IgD-negative memory B cell (primary cell): Measurements from ENCODE around the gene WEE1. TPM values are rescaled to one million over a fixed set of nuclear protein-coding genes. Genes with fewer than 3 reads are reported as not detected.
A peak's percentile ranks its signal among the peaks of the same experiment; 100 is the strongest.
"Not testable (repeated sequence)": the region's sequence is repeated elsewhere in the genome, so short reads cannot be mapped to it uniquely, and the experiment has no call there.

Experiments used
- H3K27ac Mint-ChIP-seq, 3 donors: one replicate each; pipeline ENCODE4 v1.8.0; 2020 to 2022; ENCODE audit warnings: mild to moderate bottlenecking in 3 of 3, mixed read lengths in 3 of 3, moderate library complexity in 1 of 3
- H3K27me3 Mint-ChIP-seq: one replicate; pipeline ENCODE4 v1.8.0; 2021; ENCODE audit warnings: mixed read lengths
- H3K36me3 Mint-ChIP-seq: one replicate; pipeline ENCODE4 v1.8.0; 2020; ENCODE audit warnings: mild to moderate bottlenecking, mixed read lengths
- H3K4me1 Mint-ChIP-seq, 3 donors: one replicate each; pipeline ENCODE4 v1.8.0; 2020 to 2022; ENCODE audit warnings: mixed read lengths in 3 of 3, mild to moderate bottlenecking in 1 of 3
- H3K4me3 Mint-ChIP-seq, 4 donors: one replicate each; pipeline ENCODE4 v1.8.0; 2020 to 2022; ENCODE audit warnings: mild to moderate bottlenecking in 4 of 4, mixed read lengths in 4 of 4, moderate library complexity in 3 of 4
- H3K9me3 Mint-ChIP-seq, 3 donors: one replicate each; pipeline ENCODE4 v1.8.0; 2020 to 2021; ENCODE audit warnings: mixed read lengths in 3 of 3, mild to moderate bottlenecking in 1 of 3
- polyA plus RNA-seq: library from polyadenylated mRNA; unstranded; fragments of 300-500 nt; fragmentation: Illumina TruSeq; gene quantifications from one replicate; pipeline ENCODE4 v1.2.3, GENCODE V29; 2021

WEE1 gene
- 47.8 TPM for polyA plus RNA-seq

DNA sequence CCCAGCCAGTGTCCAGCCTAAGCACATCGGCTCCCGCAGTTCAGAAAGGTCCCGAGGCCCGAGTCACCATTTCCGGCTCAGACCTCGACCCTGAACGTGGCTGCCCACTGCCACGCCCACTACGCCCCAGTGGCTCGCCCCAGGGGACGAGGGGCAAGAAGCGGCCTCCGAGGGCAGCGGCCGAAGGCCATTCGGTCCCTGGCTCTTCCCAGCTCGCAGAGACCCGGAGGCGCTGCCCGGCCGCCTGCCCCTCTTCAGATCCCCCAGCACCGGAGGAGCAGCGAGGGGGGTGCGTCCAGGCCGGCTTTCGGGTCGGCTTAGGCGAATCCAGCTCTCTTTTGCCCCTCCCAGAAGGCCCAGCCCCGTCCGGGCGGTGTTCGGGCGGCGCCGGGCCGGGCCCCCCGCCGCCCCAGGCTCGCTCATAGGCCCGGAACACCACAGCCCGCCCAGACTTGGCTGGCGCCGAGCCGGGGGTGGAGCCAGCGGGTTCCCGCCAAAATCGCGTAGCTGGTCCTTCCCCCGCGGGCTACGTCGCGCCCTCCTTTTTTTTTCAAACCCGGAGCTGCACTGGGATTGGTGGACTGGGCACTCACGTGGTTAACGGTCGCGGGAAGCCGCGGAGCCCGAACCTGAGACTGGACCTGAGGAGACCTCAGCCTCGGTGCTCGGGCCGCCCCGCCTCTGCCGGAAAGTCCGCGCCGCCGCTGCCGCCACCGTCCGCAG is at the start of gene WEE1:
TSS of gene WEE1 (plus strand) at position 619 of the 723 bp plus-strand sequence. CDS start 264 bp downstream, outside the sequence.
- Mint-ChIP-seq H3K4me3 (peak within 1 kb of the TSS; percentile 90 to 98 (median 94)), H3K36me3 (peaks cover 4% of the 10 kb centered on the region), H3K27ac (peak within 1 kb of the TSS; percentile 91 to 96 (median 94)), H3K4me1 (peaks cover 36 to 41% (median 38%) of the 10 kb centered on the region in 3 donors), H3K9me3 (no peaks in the 10 kb centered on the region), H3K27me3 (peaks cover 1% of the 10 kb centered on the region)

DNA sequence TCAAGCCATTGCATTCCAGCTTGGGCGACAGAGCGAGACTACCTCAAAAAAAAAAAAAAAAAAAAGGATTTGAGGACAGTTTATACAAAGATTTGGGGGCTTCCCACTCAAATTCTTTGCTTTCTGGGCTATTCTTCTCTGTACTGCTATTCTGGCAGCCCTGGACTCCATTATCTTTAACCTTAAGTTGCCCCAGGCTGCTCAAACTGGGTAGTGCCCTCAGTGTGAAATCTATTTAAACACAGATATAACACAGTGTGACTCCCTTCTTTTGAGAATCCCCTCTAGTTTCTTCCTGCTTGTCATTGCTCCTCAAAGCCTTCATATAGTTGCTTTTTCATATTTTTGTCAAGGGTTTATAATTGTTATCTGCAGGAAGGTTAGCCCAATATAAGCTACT is 49.5 kb upstream of the WEE1 start:
- H3K27me3 Mint-ChIP-seq, result no peaks in the 10 kb centered on the region
- H3K9me3 Mint-ChIP-seq, result no peaks in the 10 kb centered on the region
- H3K4me1 Mint-ChIP-seq, result peaks cover 0 to 2% (median 0%) of the 10 kb centered on the region in 3 donors
- peak overlapping the region in 1 of 3 donors; percentile 53 for H3K27ac Mint-ChIP-seq
- peaks cover 12% of the 10 kb centered on the region for H3K36me3 Mint-ChIP-seq
- H3K4me3 Mint-ChIP-seq, result no peak overlapping the region

DNA sequence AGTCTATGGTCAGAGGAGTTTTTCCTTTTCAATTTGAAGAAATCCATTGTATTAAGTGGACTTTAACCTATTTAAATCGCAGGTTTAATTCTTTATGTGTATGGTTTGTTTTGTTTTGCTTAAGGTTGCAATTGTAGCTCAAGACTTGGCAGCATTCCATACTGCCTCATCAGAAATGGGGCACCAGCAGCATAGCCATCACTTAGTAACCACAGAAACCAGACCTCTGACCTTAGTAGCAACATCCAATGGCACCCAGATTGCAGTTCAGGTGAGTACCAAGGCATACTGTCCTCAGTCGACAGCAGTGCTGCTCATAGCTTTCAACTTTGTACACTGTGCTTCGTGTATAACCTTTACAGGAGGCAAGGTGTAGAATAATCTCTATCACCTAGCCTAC is 48.4 kb upstream of the WEE1 start:
- peaks cover 0 to 2% (median 0%) of the 10 kb centered on the region in 3 donors for H3K4me1 Mint-ChIP-seq
- H3K27ac Mint-ChIP-seq, result no peak overlapping the region
- H3K9me3 Mint-ChIP-seq, result no peaks in the 10 kb centered on the region
- H3K4me3 Mint-ChIP-seq, result no peak overlapping the region
- H3K36me3 Mint-ChIP-seq, result peaks cover 12% of the 10 kb centered on the region
- H3K27me3 Mint-ChIP-seq, result no peaks in the 10 kb centered on the region

DNA sequence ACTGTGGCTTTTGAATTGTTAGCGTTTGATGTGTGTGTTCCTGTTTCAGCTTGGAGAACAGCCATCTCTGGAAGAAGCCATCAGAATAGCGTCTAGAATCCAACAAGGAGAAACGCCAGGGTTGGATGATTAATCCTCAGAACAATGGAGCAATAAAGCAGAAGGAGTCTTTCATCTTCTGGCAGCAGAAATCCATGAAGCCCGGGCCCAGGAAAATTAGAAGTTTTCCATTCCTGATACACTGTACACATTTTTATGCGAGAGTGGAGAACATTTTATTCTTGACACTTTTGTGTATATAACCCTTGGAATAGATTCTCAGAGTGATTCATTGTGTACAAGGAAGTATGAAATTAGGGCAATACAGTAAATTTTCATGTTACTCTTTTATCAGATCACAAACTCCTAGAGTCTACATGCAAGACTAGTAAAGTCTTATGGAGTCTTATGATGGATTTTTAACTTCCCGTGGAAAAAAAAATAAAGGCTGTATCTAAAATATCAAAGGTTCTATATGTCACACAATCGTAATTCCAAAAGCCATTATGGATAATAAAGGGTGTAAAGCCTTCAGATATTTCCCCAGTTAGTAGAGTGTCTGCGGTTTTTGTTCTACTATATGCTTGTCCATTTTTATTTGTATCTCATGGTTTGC is 45.9 kb upstream of the WEE1 start:
- peaks cover 10% of the 10 kb centered on the region for H3K36me3 Mint-ChIP-seq
- no peak overlapping the region for H3K4me3 Mint-ChIP-seq

GRCh38 chr11:9528136-9528501 is 45.4 kb upstream of the WEE1 start:
- Mint-ChIP-seq H3K9me3 (no peaks in the 10 kb centered on the region), H3K4me1 (peaks cover 0 to 2% (median 0%) of the 10 kb centered on the region in 3 donors), H3K27me3 (no peaks in the 10 kb centered on the region), H3K36me3 (peaks cover 10% of the 10 kb centered on the region), H3K4me3 (no peak overlapping the region), H3K27ac (no peak overlapping the region)

More for the DNA sequence above, 45.9 kb upstream of the WEE1 start:
- Mint-ChIP-seq H3K9me3 (no peaks in the 10 kb centered on the region), H3K27me3 (no peaks in the 10 kb centered on the region), H3K27ac (no peak overlapping the region), H3K4me1 (peaks cover 0 to 2% (median 0%) of the 10 kb centered on the region in 3 donors)

DNA sequence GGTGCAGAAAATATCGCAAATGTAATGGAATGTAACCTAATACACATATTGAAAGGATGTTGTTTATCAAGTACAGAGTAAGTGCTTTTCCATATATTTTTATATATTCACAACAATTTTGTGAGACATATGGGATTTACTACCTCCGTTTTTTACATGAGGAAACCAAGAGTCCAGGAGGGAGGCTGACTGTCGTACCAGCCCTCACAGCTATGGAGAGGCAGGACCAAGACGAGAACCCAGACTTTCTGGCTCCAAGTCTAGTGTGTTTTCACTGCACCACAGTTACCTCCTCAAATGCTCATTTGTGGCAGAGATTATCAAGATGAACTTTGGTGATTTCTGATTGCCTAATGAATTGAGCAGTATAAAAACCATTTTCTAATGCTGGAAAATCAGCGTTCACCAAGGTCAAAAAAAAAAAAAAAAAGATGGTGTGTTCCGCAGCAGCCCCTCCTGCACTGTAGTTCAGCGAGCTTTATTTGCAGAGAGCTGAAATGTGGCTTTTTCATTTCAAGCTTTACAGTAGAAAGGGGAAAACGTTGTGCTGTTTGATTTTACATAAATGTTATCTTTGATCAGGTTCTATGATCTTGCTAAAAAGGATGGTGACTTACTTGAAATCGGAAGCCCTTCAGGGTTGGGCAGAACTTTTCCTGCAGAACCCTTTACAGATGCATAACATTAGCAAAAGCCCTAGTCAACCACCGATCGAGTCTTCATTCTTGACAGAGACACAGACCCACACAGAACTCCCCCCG is 44.7 kb upstream of the WEE1 start:
- H3K27me3 Mint-ChIP-seq, result no peaks in the 10 kb centered on the region
- peaks cover 0 to 2% (median 0%) of the 10 kb centered on the region in 3 donors for H3K4me1 Mint-ChIP-seq
- no peaks in the 10 kb centered on the region for H3K9me3 Mint-ChIP-seq
- peaks cover 10% of the 10 kb centered on the region for H3K36me3 Mint-ChIP-seq
- H3K4me3 Mint-ChIP-seq, result no peak overlapping the region
- H3K27ac Mint-ChIP-seq, result no peak overlapping the region

GRCh38 chr11:9529334-9529650 is 44.2 kb upstream of the WEE1 start:
- Mint-ChIP-seq H3K4me3 (no peak overlapping the region), H3K4me1 (no peaks in the 10 kb centered on the region), H3K9me3 (no peaks in the 10 kb centered on the region), H3K27me3 (no peaks in the 10 kb centered on the region), H3K27ac (no peak overlapping the region), H3K36me3 (peaks cover 10% of the 10 kb centered on the region)

- no peaks in the 10 kb centered on the region for H3K9me3 Mint-ChIP-seq
- H3K27me3 Mint-ChIP-seq, result no peaks in the 10 kb centered on the region
- no peak overlapping the region for H3K4me3 Mint-ChIP-seq
- peaks cover 10% of the 10 kb centered on the region for H3K36me3 Mint-ChIP-seq
- H3K4me1 Mint-ChIP-seq, result peaks cover 0 to under 1% (median 0%) of the 10 kb centered on the region in 3 donors
- H3K27ac Mint-ChIP-seq, result no peak overlapping the region
Measured at GRCh38 chr11:9530020-9530621, 43.3 kb upstream of the WEE1 start.

DNA sequence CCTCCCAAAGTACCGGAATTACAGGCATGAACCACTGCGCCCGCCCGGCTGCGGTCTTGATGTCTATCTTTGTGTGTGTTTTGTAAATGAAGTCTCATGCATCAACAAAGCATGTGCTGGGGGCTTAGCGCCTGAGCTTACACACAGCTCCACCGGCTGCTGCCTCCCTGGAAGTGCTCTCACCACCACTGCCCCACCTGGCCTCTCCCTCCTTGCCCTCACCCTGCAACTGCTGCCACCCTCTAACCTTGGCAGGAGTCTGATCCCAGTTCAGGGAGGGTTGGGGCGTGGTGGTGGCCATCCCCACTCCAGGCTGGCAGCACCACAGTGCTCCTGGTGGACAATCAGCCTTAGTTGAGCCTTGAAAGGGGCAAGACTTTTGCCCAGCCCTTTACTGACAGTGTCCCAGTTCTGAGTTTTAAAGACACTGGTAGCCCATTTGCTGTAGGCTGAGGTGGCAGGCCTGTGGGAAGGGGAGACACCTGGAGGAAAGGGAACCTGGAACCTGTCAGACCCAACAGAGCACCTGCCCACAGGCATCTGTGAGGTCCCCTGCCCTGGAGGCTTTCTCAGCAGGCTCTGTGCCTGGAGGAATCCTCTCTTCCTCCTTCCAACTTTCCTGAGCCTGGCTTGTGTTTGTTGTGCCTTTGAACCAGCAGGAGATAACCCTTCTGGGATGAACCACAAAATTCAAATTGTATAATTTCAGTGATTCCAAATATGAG is 42.4 kb upstream of the WEE1 start:
- Mint-ChIP-seq H3K36me3 (peaks cover 10% of the 10 kb centered on the region), H3K27me3 (no peaks in the 10 kb centered on the region), H3K4me1 (peaks cover 0 to 2% (median 0%) of the 10 kb centered on the region in 3 donors), H3K4me3 (no peak overlapping the region), H3K27ac (no peak overlapping the region), H3K9me3 (no peaks in the 10 kb centered on the region)

GRCh38 chr11:9533058-9533457 is 40.4 kb upstream of the WEE1 start:
- H3K27ac Mint-ChIP-seq, result no peak overlapping the region
- H3K4me1 Mint-ChIP-seq, result peaks cover 0 to 2% (median 0%) of the 10 kb centered on the region in 3 donors
- H3K9me3 Mint-ChIP-seq, result no peaks in the 10 kb centered on the region
- no peaks in the 10 kb centered on the region for H3K27me3 Mint-ChIP-seq
- H3K36me3 Mint-ChIP-seq, result no peaks in the 10 kb centered on the region
- no peak overlapping the region for H3K4me3 Mint-ChIP-seq

GRCh38 chr11:9533736-9534473 is 39.6 kb upstream of the WEE1 start:
- no peak overlapping the region for H3K4me3 Mint-ChIP-seq
- H3K36me3 Mint-ChIP-seq, result no peaks in the 10 kb centered on the region
- no peaks in the 10 kb centered on the region for H3K9me3 Mint-ChIP-seq
- H3K27ac Mint-ChIP-seq, result peak overlapping the region in 1 of 3 donors; percentile 42
- no peaks in the 10 kb centered on the region for H3K27me3 Mint-ChIP-seq
- peaks cover 0 to 2% (median 0%) of the 10 kb centered on the region in 3 donors for H3K4me1 Mint-ChIP-seq

DNA sequence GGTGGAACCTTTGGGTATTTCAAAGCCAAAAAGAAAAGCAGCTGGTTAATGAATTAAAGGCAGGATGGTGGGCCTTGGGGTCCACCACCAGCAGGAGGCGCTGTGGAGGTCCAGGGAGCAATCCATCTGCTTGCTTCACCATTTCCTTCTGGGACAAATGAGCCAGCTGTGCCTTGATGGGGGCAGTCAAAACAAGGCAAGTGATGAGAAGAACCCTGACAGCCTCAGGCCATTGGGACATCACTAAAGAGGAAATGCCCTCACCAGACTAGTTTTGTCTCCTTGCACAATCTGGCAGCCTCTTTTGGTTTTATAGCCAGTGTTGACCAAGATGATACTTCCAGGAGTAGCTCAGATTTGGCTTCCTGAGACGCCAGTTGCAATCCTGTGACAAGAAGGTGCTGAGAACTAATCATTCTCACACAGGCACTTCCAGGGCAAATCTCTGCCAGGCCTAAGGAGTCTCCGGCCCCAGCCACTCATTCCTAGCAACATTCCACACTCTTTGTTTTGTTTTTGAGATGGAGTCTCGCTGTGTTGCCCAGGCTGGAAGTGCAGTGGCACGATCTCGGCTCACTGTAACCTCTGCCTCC is 38.2 kb upstream of the WEE1 start:
- Mint-ChIP-seq H3K9me3 (no peaks in the 10 kb centered on the region), H3K27ac (no peak overlapping the region), H3K27me3 (no peaks in the 10 kb centered on the region), H3K4me3 (no peak overlapping the region), H3K4me1 (peaks cover 0 to 2% (median 0%) of the 10 kb centered on the region in 3 donors), H3K36me3 (peaks cover 2% of the 10 kb centered on the region)

DNA sequence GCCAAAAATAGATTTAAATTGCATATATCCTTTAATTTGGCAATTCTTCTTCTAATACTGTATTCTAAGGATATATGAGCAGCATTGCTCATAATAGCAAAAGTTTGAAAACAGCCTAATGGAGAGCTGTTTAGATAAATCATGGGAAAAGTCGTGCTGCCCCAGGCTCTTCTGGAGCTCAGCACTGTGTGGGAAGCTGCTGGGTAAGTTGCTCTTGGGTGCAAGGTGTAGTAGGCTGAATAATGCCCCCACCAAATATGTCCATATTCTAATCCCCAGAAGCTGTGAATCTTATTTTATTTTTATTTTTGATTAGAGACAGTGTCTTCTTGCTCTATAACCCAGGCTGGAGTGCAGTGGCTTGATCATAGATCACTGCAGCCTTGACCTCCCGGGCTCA is 34.9 kb upstream of the WEE1 start:
- Mint-ChIP-seq H3K4me1 (peaks cover 0 to 2% (median 0%) of the 10 kb centered on the region in 3 donors), H3K27me3 (no peaks in the 10 kb centered on the region), H3K36me3 (peaks cover 2% of the 10 kb centered on the region), H3K4me3 (no peak overlapping the region), H3K9me3 (no peaks in the 10 kb centered on the region), H3K27ac (no peak overlapping the region)

DNA sequence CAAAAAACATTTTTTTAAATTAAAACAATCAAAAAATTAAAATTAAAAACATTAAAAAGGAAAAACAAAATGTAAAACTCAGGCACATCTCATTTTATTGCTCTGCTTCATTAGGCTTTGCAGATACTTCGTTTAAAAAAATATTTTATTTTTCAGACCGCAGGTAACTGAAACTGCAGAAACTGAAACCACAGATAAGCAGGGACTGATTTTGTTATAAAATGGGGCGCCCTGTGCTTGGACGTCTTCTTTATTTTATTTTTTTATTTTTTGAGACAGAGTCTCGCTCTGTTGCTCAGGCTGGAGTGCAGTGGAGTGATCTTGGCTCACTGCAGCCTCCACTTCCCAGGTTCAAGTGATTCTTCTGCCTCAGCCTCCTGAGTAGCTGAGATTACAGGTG is 24.3 kb upstream of the WEE1 start:
- H3K4me1 Mint-ChIP-seq, H3K36me3 Mint-ChIP-seq, H3K27me3 Mint-ChIP-seq, H3K9me3 Mint-ChIP-seq, H3K27ac Mint-ChIP-seq: not testable (repeated sequence)
- peak overlapping the region in 1 of 4 donors; percentile 37 for H3K4me3 Mint-ChIP-seq
